IMR-90 (cell line): ENCODE measurements around the gene RGS16. TPM values are rescaled to one million over a fixed set of nuclear protein-coding genes. Genes with fewer than 3 reads are reported as not detected.

ENCODE experiments used
- ATAC-seq: fragments of 200-7000 bp; cut with Tn5 transposase; 2 replicates; pipeline ENCODE4 v1.9.1; 2020; ENCODE audit warnings: low read depth, mild to moderate bottlenecking, moderate library complexity
- BruUV-seq: library from RNA; stranded (reverse); fragments of 400-500 nt; replicated peaks from 2 replicates; lab custom pipeline; 2021; lab: Mats Ljungman, UMichigan
- CTCF ChIA-PET: fragments of 300-600 bp; formaldehyde crosslinking; extraction: SDS; loops from one replicate; lab custom pipeline; 2021; ENCODE audit warnings: antibody characterized with exemption; lab: Yijun Ruan, JAX
- POLR2A ChIA-PET: fragments of 300-600 bp; sonication (Branson Sonifier 250); formaldehyde crosslinking; loops from one replicate; lab custom pipeline; 2022; ENCODE audit warnings: antibody characterized with exemption; ENCODE audit not compliant: unreplicated experiment; lab: Charles Lee
- DNase-seq: peaks from one replicate; pipeline ENCODE4 v3.0.0; 2013
- H2AFZ ChIP-seq: replicated peaks from 2 replicates; pipeline ENCODE3; 2013; ENCODE audit warnings: low read length, mild to moderate bottlenecking; ENCODE audit not compliant: poor library complexity
- H2AK5ac ChIP-seq: 2 replicates; pipeline ENCODE4 v1.6.1; 2013; ENCODE audit warnings: low read depth, low read length, inconsistent platforms
- H2AK9ac ChIP-seq: replicated peaks from 2 replicates; pipeline ENCODE3; 2013; ENCODE audit warnings: mild to moderate bottlenecking, low read depth, low read length, moderate library complexity; ENCODE audit not compliant: poor library complexity
- H2BK120ac ChIP-seq: 2 replicates; pipeline ENCODE4 v1.6.1; 2013; ENCODE audit warnings: low read depth, low read length, inconsistent platforms
- H2BK15ac ChIP-seq: 3 replicates; pipeline ENCODE4 v1.6.1; 2013; ENCODE audit warnings: low read depth, low read length, inconsistent platforms
- H2BK20ac ChIP-seq: 2 replicates; pipeline ENCODE4 v1.6.1; 2013; ENCODE audit warnings: low read depth, mild to moderate bottlenecking, inconsistent platforms, low read length, moderate library complexity
- H2BK5ac ChIP-seq: 2 replicates; pipeline ENCODE4 v1.6.1; 2013; ENCODE audit warnings: mild to moderate bottlenecking, low read depth, low read length, inconsistent platforms; ENCODE audit not compliant: poor library complexity, severe bottlenecking
- H3K14ac ChIP-seq: replicated peaks from 2 replicates; pipeline ENCODE4 v1.6.1; 2013; ENCODE audit warnings: low read depth, low read length, inconsistent platforms
- H3K18ac ChIP-seq: 2 replicates; pipeline ENCODE4 v1.6.1; 2013; ENCODE audit warnings: low read depth, low read length, control low read depth
- H3K23ac ChIP-seq: 2 replicates; pipeline ENCODE4 v1.6.1; 2013; ENCODE audit warnings: low read depth, low read length, inconsistent platforms
- H3K27ac ChIP-seq: 2 replicates; pipeline ENCODE4 v1.5.1; 2013; ENCODE audit warnings: mild to moderate bottlenecking, control low read depth, low read length; ENCODE audit not compliant: insufficient read depth
- H3K27me3 ChIP-seq: 2 replicates; pipeline ENCODE4 v1.6.1; 2013; ENCODE audit warnings: low read length; ENCODE audit not compliant: control insufficient read depth, insufficient read depth
- H3K36me3 ChIP-seq: 2 replicates; pipeline ENCODE4 v1.6.1; 2013; ENCODE audit warnings: low read length, mixed read lengths; ENCODE audit not compliant: control insufficient read depth, insufficient read depth
- H3K4ac ChIP-seq: 2 replicates; pipeline ENCODE4 v1.6.1; 2013; ENCODE audit warnings: low read depth, low read length, inconsistent platforms
- H3K4me1 ChIP-seq: 2 replicates; pipeline ENCODE4 v1.6.1; 2013; ENCODE audit warnings: low read length, mixed read lengths; ENCODE audit not compliant: control insufficient read depth, insufficient read depth
- H3K4me2 ChIP-seq: 2 replicates; pipeline ENCODE4 v1.6.1; 2013; ENCODE audit warnings: low read depth, mild to moderate bottlenecking, control low read depth, low read length, moderate library complexity
- H3K4me3 ChIP-seq: 2 replicates; pipeline ENCODE4 v1.5.1; 2013; ENCODE audit warnings: low read depth, mild to moderate bottlenecking, control low read depth, low read length, moderate library complexity; ENCODE audit not compliant: insufficient read depth
- H3K56ac ChIP-seq: 2 replicates; pipeline ENCODE4 v1.6.1; 2013; ENCODE audit warnings: low read length, inconsistent platforms; ENCODE audit not compliant: insufficient read depth; ENCODE audit errors: extremely low read depth
- H3K79me1 ChIP-seq, 2 experiments: 2 replicates each; pipeline ENCODE4 v1.6.1; 2013; ENCODE audit warnings: low read length in 2 of 2, inconsistent platforms in 1 of 2, low read depth in 1 of 2
- H3K9ac ChIP-seq: 2 replicates; pipeline ENCODE4 v1.6.1; 2013; ENCODE audit warnings: low read depth, low read length, control low read depth
- H3K9me1 ChIP-seq: 2 replicates; pipeline ENCODE4 v1.6.1; 2013; ENCODE audit warnings: low read length, inconsistent platforms; ENCODE audit not compliant: insufficient read depth
- H3K9me3 ChIP-seq: 2 replicates; pipeline ENCODE4 v1.6.1; 2013; ENCODE audit warnings: low read length; ENCODE audit not compliant: control insufficient read depth, insufficient read depth
- H4K20me1 ChIP-seq: 2 replicates; pipeline ENCODE4 v1.6.1; 2013; ENCODE audit warnings: low read length, inconsistent platforms; ENCODE audit not compliant: insufficient read depth
- H4K5ac ChIP-seq: 2 replicates; pipeline ENCODE4 v1.6.1; 2013; ENCODE audit warnings: mild to moderate bottlenecking, low read depth, low read length, control low read depth
- H4K8ac ChIP-seq, 2 experiments: 2 replicates each; pipeline ENCODE4 v1.6.1; 2013; ENCODE audit warnings: low read depth in 2 of 2, low read length in 2 of 2, control low read depth in 1 of 2, inconsistent platforms in 1 of 2
- H4K91ac ChIP-seq: 2 replicates; pipeline ENCODE4 v1.6.1; 2013; ENCODE audit warnings: low read depth, low read length, inconsistent platforms; ENCODE audit not compliant: insufficient read depth
- CEBPB ChIP-seq: IDR thresholded peaks from 2 replicates; pipeline ENCODE4 v1.6.1; 2012; ENCODE audit warnings: low read depth, low read length, improper control_type of control experiment
- CHD1 ChIP-seq: IDR thresholded peaks from 2 replicates; pipeline ENCODE4 v1.6.1; 2012; ENCODE audit warnings: low read depth, low read length, improper control_type of control experiment
- MXI1 ChIP-seq: IDR thresholded peaks from 2 replicates; pipeline ENCODE4 v1.6.1; 2012; ENCODE audit warnings: low read depth, mild to moderate bottlenecking, low read length, moderate library complexity, borderline replicate concordance
- NFE2L2 ChIP-seq: fragments of 150-350 bp; IDR thresholded peaks from 2 replicates; pipeline ENCODE4 v1.6.1; 2016; ENCODE audit warnings: low read depth, mild to moderate bottlenecking, low read length
- RCOR1 ChIP-seq: IDR thresholded peaks from 2 replicates; pipeline ENCODE4 v1.6.1; 2012; ENCODE audit warnings: mild to moderate bottlenecking, low read length, improper control_type of control experiment; ENCODE audit not compliant: insufficient replicate concordance
- RFX5 ChIP-seq: IDR thresholded peaks from 2 replicates; pipeline ENCODE4 v1.8.0; 2012; ENCODE audit warnings: low read depth, mild to moderate bottlenecking, low read length, moderate library complexity
- WGBS, 2 experiments: methylation state at CpG; one replicate each; pipeline versions ENCODE4 v1.1.5 to v1.1.7; 2013; ENCODE audit warnings: missing lambda C conversion rate in 2 of 2; ENCODE audit not compliant: insufficient read length in 1 of 2; ENCODE audit errors: extremely low coverage in 2 of 2; 5-methylcytosine and 5-hydroxymethylcytosine counted together
- dilution Hi-C: fragments of 300-500 bp; cut with HindIII; formaldehyde crosslinking; loops from one replicate; pipeline ENCODE4 v1.14.3; 2018; ENCODE audit warnings: low sequenced_read_pairs; ENCODE audit not compliant: unreplicated experiment
- in situ Hi-C: fragments of 300-500 bp; cut with MboI; formaldehyde crosslinking; loops from 3 replicates; pipeline ENCODE4 v1.14.3; 2019; ENCODE audit warnings: low sequenced_read_pairs, inconsistent platforms, mixed read lengths
- intact Hi-C: fragments of 100-400 bp; cut with micrococcal nuclease; formaldehyde crosslinking; loops from 2 replicates; pipeline ENCODE4 v1.10.0; 2022
- polyA plus RNA-seq, 3 experiments: library from polyadenylated mRNA; depleted of rRNA; stranded (reverse); fragments of >200 nt; gene quantifications; 2 replicates each; pipeline ENCODE4 v1.2.3, GENCODE V29; 2012; ENCODE audit warnings: low replicate concordance in 1 of 3
- total RNA-seq: library from RNA; depleted of rRNA; stranded (reverse); fragments of >200 nt; gene quantifications from 2 replicates; pipeline ENCODE4 v1.2.3, GENCODE V29; 2012

RGS16 gene
- total and polyA plus RNA-seq, 2 of the 4 experiments (the other 2 are of a cell fraction), result 0.15 to 0.18 TPM

- ChIA-PET CTCF (interaction anchor here (1.0 to 1.3 kb wide), 3 partner anchors 11 to 171 kb away, joined by 3 read pairs; no protein-coding TSS in a partner anchor), POLR2A (no interaction called here)
- Histone ChIP-seq H3K79me1 (no peaks in the 10 kb centered on the region), H2AK5ac (no peak overlapping the region), H3K9me3 (no peaks in the 10 kb centered on the region), H4K20me1 (no peaks in the 10 kb centered on the region), H2BK20ac (no peak overlapping the region), H2BK120ac (no peak overlapping the region), H3K14ac (no peak overlapping the region), H3K9ac (no peak overlapping the region), H2BK5ac (no peak overlapping the region), H3K4me2 (peak overlapping the region; percentile 71; the same call in 1 of the 2 replicates), H3K27me3 (peaks cover 18% of the 10 kb centered on the region), H3K4me1 (peaks cover 11% of the 10 kb centered on the region; the same call in 1 of the 2 replicates), H2BK15ac (no peak overlapping the region), H3K56ac (no peak overlapping the region), H3K23ac (no peak overlapping the region), H3K9me1 (no peaks in the 10 kb centered on the region; the same call in 1 of the 2 replicates), H3K4ac (no peak overlapping the region), H3K27ac (no peak overlapping the region), H2AK9ac (no peak overlapping the region), H4K91ac (no peak overlapping the region), H4K8ac (no peak overlapping the region), H3K4me3 (no peak overlapping the region), H2AFZ (peak overlapping the region; percentile 48), H4K5ac (no peak overlapping the region), H3K36me3 (no peaks in the 10 kb centered on the region), H3K18ac (no peak overlapping the region)
- BruUV-seq, result no TSS peak
- DNase-seq (peak; percentile 25), ATAC-seq (no peak)
- WGBS, 2 experiments, result no CpG with 5 or more reads among the region's 17 CpGs
- TF ChIP-seq RCOR1 (no peak), CEBPB (peak; percentile 70), NFE2L2 (no peak), MXI1 (no peak), RFX5 (no peak), CHD1 (no peak)
- intact Hi-C loops (loop anchor here (5.0 kb wide), 1 partner anchor 166 kb away; no protein-coding TSS in a partner anchor), in situ Hi-C loops (no loop called here), dilution Hi-C loops (no loop called here)
Measured at GRCh38 chr1:182616130-182617013, 12.2 kb upstream of the RGS16 start.
